ENCODE results near the gene IRGC.

IRGC gene

GRCh38 chr19:43719918-43720317 is 4.0 kb downstream of the IRGC start:
- TF ChIP-seq TAF1 (IDR thresholded peaks at IDR 0.05; ENCODE audit: low read depth), result no peak
- no peak for TF ChIP-seq RAD21 (IDR thresholded peaks at IDR 0.05; ENCODE audit: low read depth)
- TF ChIP-seq TCF12 (IDR thresholded peaks at IDR 0.05; ENCODE audit: low read depth), result no peak
- TF ChIP-seq MAX (IDR thresholded peaks at IDR 0.05), result no peak
- TF ChIP-seq ZBTB7A (IDR thresholded peaks at IDR 0.05; ENCODE audit: low read depth), result no peak
- no peak for TF ChIP-seq CEBPB (IDR thresholded peaks at IDR 0.05)
- no peak for TF ChIP-seq EP300 (IDR thresholded peaks at IDR 0.05; ENCODE audit: borderline replicate concordance)
- TF ChIP-seq REST (IDR thresholded peaks at IDR 0.05; ENCODE audit: low read depth), result no peak
- TF ChIP-seq FOXM1 (IDR thresholded peaks at IDR 0.05; ENCODE audit: borderline replicate concordance, low read depth), result no peak
- no peak for TF ChIP-seq NFIC (IDR thresholded peaks at IDR 0.05)
- TF ChIP-seq CREB1 (IDR thresholded peaks at IDR 0.05; ENCODE audit: low read depth), result no peak
- no peak for TF ChIP-seq USF1 (IDR thresholded peaks at IDR 0.05)
- TF ChIP-seq YY1 (IDR thresholded peaks at IDR 0.05; ENCODE audit: low read depth), result no peak
- no peak for TF ChIP-seq TEAD4 (IDR thresholded peaks at IDR 0.05)
- TF ChIP-seq EGR1 (IDR thresholded peaks at IDR 0.05), result no peak

- TF ChIP-seq NFIC (IDR thresholded peaks at IDR 0.05), result no peak
- no peak for TF ChIP-seq CREB1 (IDR thresholded peaks at IDR 0.05; ENCODE audit: low read depth)
- TF ChIP-seq FOXM1 (IDR thresholded peaks at IDR 0.05; ENCODE audit: borderline replicate concordance, low read depth), result no peak
- TF ChIP-seq TEAD4 (IDR thresholded peaks at IDR 0.05), result no peak
- no peak for TF ChIP-seq EGR1 (IDR thresholded peaks at IDR 0.05)
Measured at GRCh38 chr19:43720936-43721335, 5.1 kb downstream of the IRGC start.

GRCh38 chr19:43721469-43722048 is 5.7 kb downstream of the IRGC start:
- TF ChIP-seq EP300 (IDR thresholded peaks at IDR 0.05; ENCODE audit: borderline replicate concordance) (no peak), TAF1 (IDR thresholded peaks at IDR 0.05; ENCODE audit: low read depth) (no peak), MAX (IDR thresholded peaks at IDR 0.05) (no peak), FOXM1 (IDR thresholded peaks at IDR 0.05; ENCODE audit: borderline replicate concordance, low read depth) (no peak), CREB1 (IDR thresholded peaks at IDR 0.05; ENCODE audit: low read depth) (no peak), REST (IDR thresholded peaks at IDR 0.05; ENCODE audit: low read depth) (no peak), RAD21 (IDR thresholded peaks at IDR 0.05; ENCODE audit: low read depth) (no peak), ZBTB7A (IDR thresholded peaks at IDR 0.05; ENCODE audit: low read depth) (no peak), USF1 (IDR thresholded peaks at IDR 0.05) (no peak), YY1 (IDR thresholded peaks at IDR 0.05; ENCODE audit: low read depth) (no peak), NFIC (IDR thresholded peaks at IDR 0.05) (no peak)

- TF ChIP-seq FOXM1 (IDR thresholded peaks at IDR 0.05; ENCODE audit: borderline replicate concordance, low read depth), result no peak
- peak; percentile 38 for TF ChIP-seq RAD21 (IDR thresholded peaks at IDR 0.05; ENCODE audit: low read depth)
Measured at GRCh38 chr19:43723588-43723987, 7.7 kb downstream of the IRGC start.

GRCh38 chr19:43724896-43725295 is 9.0 kb downstream of the IRGC start:
- TF ChIP-seq RAD21 (IDR thresholded peaks at IDR 0.05; ENCODE audit: low read depth), result no peak
- TF ChIP-seq CREB1 (IDR thresholded peaks at IDR 0.05; ENCODE audit: low read depth), result no peak
- TF ChIP-seq EP300 (IDR thresholded peaks at IDR 0.05; ENCODE audit: borderline replicate concordance), result no peak
- no peak for TF ChIP-seq EGR1 (IDR thresholded peaks at IDR 0.05)
- no peak for TF ChIP-seq YY1 (IDR thresholded peaks at IDR 0.05; ENCODE audit: low read depth)
- TF ChIP-seq REST (IDR thresholded peaks at IDR 0.05; ENCODE audit: low read depth), result no peak
- no peak for TF ChIP-seq NFIC (IDR thresholded peaks at IDR 0.05)
- no peak for TF ChIP-seq TAF1 (IDR thresholded peaks at IDR 0.05; ENCODE audit: low read depth)
- no peak for TF ChIP-seq MAX (IDR thresholded peaks at IDR 0.05)
- TF ChIP-seq ZBTB7A (IDR thresholded peaks at IDR 0.05; ENCODE audit: low read depth), result no peak
